Measurements from ENCODE around the gene SYCP2L. TPM values are rescaled to one million over a fixed set of nuclear protein-coding genes. Genes with fewer than 3 reads are reported as not detected.

Gene SYCP2L
- total RNA-seq, 1 experiment from 2014 or later, result 9.7 TPM

DNA sequence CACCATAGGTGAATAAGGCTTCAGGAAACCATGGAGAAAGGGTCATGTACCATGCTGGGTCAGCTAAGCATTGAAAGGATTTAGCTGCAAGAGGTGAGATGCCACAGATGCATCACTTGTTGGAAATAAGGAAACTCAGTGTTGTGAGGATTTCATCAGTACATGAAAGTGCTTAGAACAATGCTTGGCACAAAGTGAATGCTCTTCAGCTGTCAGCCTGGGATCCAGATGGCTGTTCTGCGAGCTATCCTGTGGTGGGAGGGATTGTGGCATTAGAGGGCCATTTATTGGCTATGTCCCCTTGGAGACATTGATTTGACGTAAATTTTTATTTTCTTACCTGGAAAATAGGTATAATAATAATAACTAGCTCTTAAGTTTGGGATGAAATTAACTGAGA, 104.3 kb downstream of the SYCP2L start:
- DNase-seq (ENCODE audit: low spot score), result no peak
- intact Hi-C loops (cut with micrococcal nuclease; ENCODE audit: unreplicated experiment), result no loop called here
- Histone ChIP-seq H3K9me3 (ENCODE audit: low read depth, low read length, poor library complexity, severe bottlenecking) (no peaks in the 10 kb centered on the region), H3K27ac (ENCODE audit: low read depth, low read length, poor library complexity, severe bottlenecking) (no peak overlapping the region), H3K4me3 (ENCODE audit: low read depth, low read length, poor library complexity, severe bottlenecking) (no peak overlapping the region), H3K27me3 (replicated peaks; ENCODE audit: insufficient read depth, low read depth, low read length, poor library complexity) (no peaks in the 10 kb centered on the region), H3K36me3 (ENCODE audit: insufficient read depth, low read length, poor library complexity, severe bottlenecking) (no peaks in the 10 kb centered on the region), H3K4me1 (ENCODE audit: insufficient read depth, low read length, poor library complexity, severe bottlenecking) (no peaks in the 10 kb centered on the region)
- POLR2A ChIA-PET (ENCODE audit: low non-redundant PET), result no interaction called here
- CTCF ChIA-PET, result no interaction called here
- BruUV-seq (replicated peaks), result no TSS peak
- TF ChIP-seq, protein P1, sequence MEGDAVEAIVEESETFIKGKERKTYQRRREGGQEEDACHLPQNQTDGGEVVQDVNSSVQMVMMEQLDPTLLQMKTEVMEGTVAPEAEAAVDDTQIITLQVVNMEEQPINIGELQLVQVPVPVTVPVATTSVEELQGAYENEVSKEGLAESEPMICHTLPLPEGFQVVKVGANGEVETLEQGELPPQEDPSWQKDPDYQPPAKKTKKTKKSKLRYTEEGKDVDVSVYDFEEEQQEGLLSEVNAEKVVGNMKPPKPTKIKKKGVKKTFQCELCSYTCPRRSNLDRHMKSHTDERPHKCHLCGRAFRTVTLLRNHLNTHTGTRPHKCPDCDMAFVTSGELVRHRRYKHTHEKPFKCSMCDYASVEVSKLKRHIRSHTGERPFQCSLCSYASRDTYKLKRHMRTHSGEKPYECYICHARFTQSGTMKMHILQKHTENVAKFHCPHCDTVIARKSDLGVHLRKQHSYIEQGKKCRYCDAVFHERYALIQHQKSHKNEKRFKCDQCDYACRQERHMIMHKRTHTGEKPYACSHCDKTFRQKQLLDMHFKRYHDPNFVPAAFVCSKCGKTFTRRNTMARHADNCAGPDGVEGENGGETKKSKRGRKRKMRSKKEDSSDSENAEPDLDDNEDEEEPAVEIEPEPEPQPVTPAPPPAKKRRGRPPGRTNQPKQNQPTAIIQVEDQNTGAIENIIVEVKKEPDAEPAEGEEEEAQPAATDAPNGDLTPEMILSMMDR (conservative IDR thresholded peaks at IDR 0.05; ENCODE audit: low read depth, low read length), result no peak
- TF ChIP-seq EZH2 (IDR thresholded peaks at IDR 0.05; ENCODE audit: borderline replicate concordance, low read depth, low read length, poor library complexity, severe bottlenecking), result no peak

DNA sequence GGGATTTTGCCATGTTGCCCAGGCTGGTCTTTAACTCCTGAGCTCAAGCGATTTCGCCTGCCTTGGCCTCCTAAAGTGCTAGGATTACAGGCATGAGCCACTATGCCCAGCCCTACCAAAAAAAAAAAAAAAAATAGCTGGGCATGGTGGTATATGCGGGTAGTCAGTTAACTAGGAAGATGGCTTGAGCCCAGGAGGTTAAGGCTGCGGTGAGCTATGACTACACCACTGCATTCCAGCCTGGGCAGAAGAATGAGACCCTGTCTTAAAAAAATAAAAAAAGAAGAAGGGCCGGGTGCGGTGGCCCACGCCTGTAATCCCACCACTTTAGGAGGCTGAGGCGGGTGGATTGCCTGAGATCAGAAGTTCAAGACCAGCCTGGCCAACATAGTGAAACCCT, 107.0 kb downstream of the SYCP2L start:
- no peak for DNase-seq (ENCODE audit: low spot score)
- ChIA-PET CTCF (no interaction called here), POLR2A (ENCODE audit: low non-redundant PET) (interaction anchor here (1.2 kb wide), 1 partner anchor 24 kb away, joined by 3 read pairs; no protein-coding TSS in a partner anchor)
- Histone ChIP-seq H3K27ac (ENCODE audit: low read depth, low read length, poor library complexity, severe bottlenecking) (no peak overlapping the region), H3K9me3 (ENCODE audit: low read depth, low read length, poor library complexity, severe bottlenecking) (no peaks in the 10 kb centered on the region), H3K4me1 (ENCODE audit: insufficient read depth, low read length, poor library complexity, severe bottlenecking) (no peaks in the 10 kb centered on the region), H3K4me3 (ENCODE audit: low read depth, low read length, poor library complexity, severe bottlenecking) (no peak overlapping the region), H3K27me3 (replicated peaks; ENCODE audit: insufficient read depth, low read depth, low read length, poor library complexity) (no peaks in the 10 kb centered on the region), H3K36me3 (ENCODE audit: insufficient read depth, low read length, poor library complexity, severe bottlenecking) (no peaks in the 10 kb centered on the region)
- TF ChIP-seq, protein P1 (conservative IDR thresholded peaks at IDR 0.05; ENCODE audit: low read depth, low read length), result no peak
- TF ChIP-seq EZH2 (IDR thresholded peaks at IDR 0.05; ENCODE audit: borderline replicate concordance, low read depth, low read length, poor library complexity, severe bottlenecking), result no peak
- no TSS peak for BruUV-seq (replicated peaks)
- intact Hi-C loops (cut with micrococcal nuclease; ENCODE audit: unreplicated experiment), result no loop called here

DNA sequence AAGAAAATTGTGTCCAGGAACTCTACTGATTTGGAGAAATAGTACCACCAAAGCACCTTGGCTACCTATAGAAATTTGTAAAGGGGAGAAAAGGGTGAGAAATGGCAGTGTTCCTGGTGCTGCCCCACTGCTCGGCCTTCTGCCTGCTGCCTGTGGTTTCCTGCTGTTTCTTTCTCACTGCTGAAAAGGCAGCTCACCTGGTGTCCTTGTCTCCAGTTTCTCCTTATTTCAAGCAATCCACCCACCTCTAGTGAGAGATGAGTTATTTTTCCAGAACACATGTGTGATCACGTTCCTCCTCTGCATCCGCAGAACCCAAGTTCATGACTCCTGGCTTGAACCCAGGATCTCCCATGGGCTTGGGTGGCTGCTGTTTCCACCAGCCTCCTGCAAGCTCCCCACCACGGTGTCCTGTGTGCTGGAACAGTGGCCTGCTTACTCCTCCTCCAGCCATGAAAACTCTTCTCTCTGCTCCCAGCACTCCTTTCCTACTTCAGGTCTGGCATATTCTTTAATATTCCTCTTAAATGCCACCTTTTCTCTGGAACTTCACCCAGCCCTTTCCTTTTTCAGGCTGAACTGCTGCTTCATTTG, 108.4 kb downstream of the SYCP2L start:
- Histone ChIP-seq H3K27me3 (replicated peaks; ENCODE audit: insufficient read depth, low read depth, low read length, poor library complexity) (no peaks in the 10 kb centered on the region), H3K9me3 (ENCODE audit: low read depth, low read length, poor library complexity, severe bottlenecking) (no peaks in the 10 kb centered on the region), H3K4me1 (ENCODE audit: insufficient read depth, low read length, poor library complexity, severe bottlenecking) (no peaks in the 10 kb centered on the region), H3K27ac (ENCODE audit: low read depth, low read length, poor library complexity, severe bottlenecking) (no peak overlapping the region), H3K4me3 (ENCODE audit: low read depth, low read length, poor library complexity, severe bottlenecking) (no peak overlapping the region), H3K36me3 (ENCODE audit: insufficient read depth, low read length, poor library complexity, severe bottlenecking) (no peaks in the 10 kb centered on the region)
- TF ChIP-seq, protein P1 (conservative IDR thresholded peaks at IDR 0.05; ENCODE audit: low read depth, low read length), result no peak
- TF ChIP-seq EZH2 (IDR thresholded peaks at IDR 0.05; ENCODE audit: borderline replicate concordance, low read depth, low read length, poor library complexity, severe bottlenecking), result no peak
- intact Hi-C loops (cut with micrococcal nuclease; ENCODE audit: unreplicated experiment), result no loop called here
- BruUV-seq (replicated peaks), result no TSS peak
- DNase-seq (ENCODE audit: low spot score), result no peak
- CTCF ChIA-PET, result no interaction called here
- POLR2A ChIA-PET (ENCODE audit: low non-redundant PET), result no interaction called here

All from A673 (cell line).